Prostate gland (tissue), 2 donors: ENCODE results near the gene OSBPL1A. TPM values are rescaled to one million over a fixed set of nuclear protein-coding genes. Genes with fewer than 3 reads are reported as not detected.

Source experiments
- DNase-seq: peaks from one replicate; pipeline ENCODE4 v3.0.0-alpha.2; 2019; ENCODE audit warnings: low spot score
- H3K27ac ChIP-seq, 2 donors: fragments of 200-600 bp; sonication (generic); 2 replicates each; pipeline ENCODE4 v1.5.1; 2017 to 2019
- H3K27me3 ChIP-seq: fragments of 200-600 bp; sonication (generic); replicated peaks from 2 replicates; pipeline ENCODE4 v1.5.1; 2019; ENCODE audit not compliant: insufficient read depth
- H3K36me3 ChIP-seq, 2 donors: fragments of 200-600 bp; sonication (generic); 1 replicate in 1 of 2; 2 replicates in 1 of 2; pipeline versions ENCODE4 v1.5.1 to v1.8.1; 2017 to 2019
- H3K4me1 ChIP-seq: fragments of 200-600 bp; sonication (generic); replicated peaks from 2 replicates; pipeline ENCODE4 v1.5.1; 2019
- H3K4me3 ChIP-seq, 2 donors: fragments of 200-600 bp; sonication (generic); 2 replicates each; pipeline ENCODE4 v1.5.1; 2017 to 2019
- H3K9me3 ChIP-seq: fragments of 200-600 bp; sonication (generic); 2 replicates; pipeline ENCODE4 v1.5.1; 2017
- POLR2A ChIP-seq: fragments of 450-650 bp; IDR thresholded peaks from one replicate; pipeline ENCODE4 v1.6.1; 2016; ENCODE audit warnings: antibody characterized with exemption, mild to moderate bottlenecking
- POLR2AphosphoS5 ChIP-seq: sonication (generic); formaldehyde crosslinking; IDR thresholded peaks from one replicate; pipeline ENCODE4 v1.6.1; 2017; ENCODE audit warnings: antibody characterized with exemption
- WGBS: methylation state at CpG from one replicate; pipeline ENCODE4 v1.1.5; 2018; 5-methylcytosine and 5-hydroxymethylcytosine counted together
- intact Hi-C: fragments of 100-400 bp; cut with DNase I; formaldehyde crosslinking; loops from one replicate; pipeline ENCODE4 v1.14.2; 2022
- total RNA-seq, 2 donors: library from RNA; depleted of rRNA; stranded (reverse); fragments of >200 nt; gene quantifications; one replicate each; pipeline ENCODE4 v1.1.0, GENCODE V29; 2016
- TF ChIP-seq, protein P1 (sequence below), 4 experiments: fragments of 200-600 bp in 2 of 4; fragments of 450-650 bp in 2 of 4; sonication (generic) in 2 of 4; IDR thresholded peaks; 1 replicate in 3 of 4; 2 replicates in 1 of 4; pipeline ENCODE4 v1.5.1; 2016 to 2019; ENCODE audit warnings: antibody characterized with exemption in 4 of 4, mild to moderate bottlenecking in 2 of 4, moderate library complexity in 2 of 4

Gene OSBPL1A
- total RNA-seq, 2 donors from 2014 or later = 33.7 to 39.1 TPM

DNA sequence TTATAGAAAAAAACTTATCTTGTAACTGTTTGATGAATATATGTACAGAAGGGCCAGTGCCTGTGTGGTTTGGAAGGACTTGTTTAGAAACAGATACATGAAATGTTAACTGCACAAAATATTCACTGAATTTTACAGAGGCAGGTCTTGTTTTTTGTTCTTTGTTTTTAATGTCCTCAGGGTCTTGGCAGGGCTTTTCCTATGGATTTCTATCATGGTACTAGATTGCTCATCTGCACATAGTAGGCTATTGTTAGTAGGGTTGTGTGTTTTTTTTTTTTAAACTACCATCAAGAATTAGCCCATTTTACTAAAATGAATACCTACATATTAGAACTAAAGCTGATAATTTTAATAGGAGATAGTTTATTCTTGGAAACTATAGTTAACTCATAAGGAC is 255.2 kb downstream of the OSBPL1A start:
- no peak overlapping the region for H3K27ac ChIP-seq
- no peaks in the 10 kb centered on the region for H3K36me3 ChIP-seq
- TF ChIP-seq POLR2A (no peak), POLR2AphosphoS5 (no peak)
- TF ChIP-seq, protein P1, sequence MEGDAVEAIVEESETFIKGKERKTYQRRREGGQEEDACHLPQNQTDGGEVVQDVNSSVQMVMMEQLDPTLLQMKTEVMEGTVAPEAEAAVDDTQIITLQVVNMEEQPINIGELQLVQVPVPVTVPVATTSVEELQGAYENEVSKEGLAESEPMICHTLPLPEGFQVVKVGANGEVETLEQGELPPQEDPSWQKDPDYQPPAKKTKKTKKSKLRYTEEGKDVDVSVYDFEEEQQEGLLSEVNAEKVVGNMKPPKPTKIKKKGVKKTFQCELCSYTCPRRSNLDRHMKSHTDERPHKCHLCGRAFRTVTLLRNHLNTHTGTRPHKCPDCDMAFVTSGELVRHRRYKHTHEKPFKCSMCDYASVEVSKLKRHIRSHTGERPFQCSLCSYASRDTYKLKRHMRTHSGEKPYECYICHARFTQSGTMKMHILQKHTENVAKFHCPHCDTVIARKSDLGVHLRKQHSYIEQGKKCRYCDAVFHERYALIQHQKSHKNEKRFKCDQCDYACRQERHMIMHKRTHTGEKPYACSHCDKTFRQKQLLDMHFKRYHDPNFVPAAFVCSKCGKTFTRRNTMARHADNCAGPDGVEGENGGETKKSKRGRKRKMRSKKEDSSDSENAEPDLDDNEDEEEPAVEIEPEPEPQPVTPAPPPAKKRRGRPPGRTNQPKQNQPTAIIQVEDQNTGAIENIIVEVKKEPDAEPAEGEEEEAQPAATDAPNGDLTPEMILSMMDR (IDR thresholded peaks at IDR 0.05) = no peak
- H3K4me1 ChIP-seq = no peaks in the 10 kb centered on the region
- H3K27me3 ChIP-seq = no peaks in the 10 kb centered on the region
- H3K9me3 ChIP-seq = no peaks in the 10 kb centered on the region
- H3K4me3 ChIP-seq = no peak overlapping the region
- intact Hi-C loops = no loop called here
- DNase-seq = no peak

GRCh38 chr18:24140697-24141096 is 256.9 kb downstream of the OSBPL1A start:
- H3K27me3 ChIP-seq = no peaks in the 10 kb centered on the region
- WGBS = 95% methylated on average over 2 of the region's 2 CpGs
- no peak for DNase-seq
- H3K27ac ChIP-seq = no peak overlapping the region
- no peak overlapping the region for H3K4me3 ChIP-seq
- TF ChIP-seq POLR2AphosphoS5 (no peak), POLR2A (no peak)
- TF ChIP-seq, protein P1 (IDR thresholded peaks at IDR 0.05) = no peak
- intact Hi-C loops = no loop called here
- no peaks in the 10 kb centered on the region for H3K9me3 ChIP-seq
- no peaks in the 10 kb centered on the region for H3K36me3 ChIP-seq
- no peaks in the 10 kb centered on the region for H3K4me1 ChIP-seq

- Histone ChIP-seq H3K27ac (peak within 1 kb of the TSS; percentile 25 to 53), H3K9me3 (no peaks in the 10 kb centered on the region), H3K4me1 (no peaks in the 10 kb centered on the region), H3K4me3 (peak within 1 kb of the TSS; percentile 48 to 52), H3K36me3 (no peaks in the 10 kb centered on the region), H3K27me3 (no peaks in the 10 kb centered on the region)
- WGBS = 1% methylated on average over 61 of the region's 63 CpGs
- DNase-seq = peak; percentile 60
- intact Hi-C loops = no loop called here
- TF ChIP-seq POLR2A = peak; percentile 56
- TF ChIP-seq POLR2AphosphoS5 = peak; percentile 71
- TF ChIP-seq, protein P1 (IDR thresholded peaks at IDR 0.05) = no peak
Observed at GRCh38 chr18:24138789-24139616, 258.6 kb downstream of the OSBPL1A start, which contains the start of gene CABYR. Gene CABYR, plus strand, starts transcription at chr18:24139062. Its CDS starts 4,053 bp downstream, at chr18:24143115.

GRCh38 chr18:24138409-24138788 is 259.2 kb downstream of the OSBPL1A start:
- intact Hi-C loops = no loop called here
- 21% methylated on average over 7 of the region's 7 CpGs for whole genome bisulfite sequencing
- no peaks in the 10 kb centered on the region for H3K9me3 ChIP-seq
- peak overlapping the region; percentile 25 to 53 for H3K27ac ChIP-seq
- H3K36me3 ChIP-seq = no peaks in the 10 kb centered on the region
- no peak for DNase-seq
- H3K4me3 ChIP-seq = peak overlapping the region; percentile 48 to 52
- H3K4me1 ChIP-seq = no peaks in the 10 kb centered on the region
- TF ChIP-seq POLR2AphosphoS5 (no peak), POLR2A (no peak)
- TF ChIP-seq, protein P1 (IDR thresholded peaks at IDR 0.05) = no peak
- H3K27me3 ChIP-seq = no peaks in the 10 kb centered on the region

DNA sequence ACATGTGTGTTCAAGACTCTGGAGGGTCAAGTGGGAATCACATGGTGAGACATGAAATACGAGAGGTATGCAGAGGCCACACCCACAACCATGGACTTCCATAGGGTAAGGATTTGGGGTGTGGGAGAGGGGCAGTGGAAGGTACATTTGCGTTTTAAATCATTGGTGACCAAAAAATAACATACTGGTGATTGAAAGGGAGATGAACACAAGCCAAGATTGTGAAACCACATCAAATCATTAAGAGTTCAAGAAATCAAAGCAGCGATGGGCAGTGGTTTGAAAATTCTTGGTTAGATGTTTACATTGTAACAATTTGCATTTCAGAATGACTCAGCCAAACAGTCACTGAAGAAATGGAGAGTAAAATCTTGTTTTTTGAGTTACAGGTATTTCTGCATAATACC is 260.7 kb downstream of the OSBPL1A start:
- Histone ChIP-seq H3K4me1 (no peaks in the 10 kb centered on the region), H3K27me3 (no peaks in the 10 kb centered on the region)

More for the DNA sequence above, 260.7 kb downstream of the OSBPL1A start:
- DNase-seq = no peak
- 76% methylated on average over 3 of the region's 3 CpGs for WGBS
- no peaks in the 10 kb centered on the region for H3K36me3 ChIP-seq
- no peaks in the 10 kb centered on the region for H3K9me3 ChIP-seq
- H3K4me3 ChIP-seq = no peak overlapping the region
- TF ChIP-seq POLR2AphosphoS5 = no peak
- TF ChIP-seq, protein P1 (IDR thresholded peaks at IDR 0.05) = no peak
- TF ChIP-seq POLR2A = no peak
- no peak overlapping the region for H3K27ac ChIP-seq
- intact Hi-C loops = no loop called here
